NCI-H526 treated with DMSO at 0.1 percent for 48 hours (cell line): Measurements from ENCODE around the gene DYRK1A.

ENCODE experiments used
- DNase-seq: peaks from one replicate; lab custom pipeline; 2025; lab: John Stamatoyannopoulos, UW

DYRK1A gene

DNA sequence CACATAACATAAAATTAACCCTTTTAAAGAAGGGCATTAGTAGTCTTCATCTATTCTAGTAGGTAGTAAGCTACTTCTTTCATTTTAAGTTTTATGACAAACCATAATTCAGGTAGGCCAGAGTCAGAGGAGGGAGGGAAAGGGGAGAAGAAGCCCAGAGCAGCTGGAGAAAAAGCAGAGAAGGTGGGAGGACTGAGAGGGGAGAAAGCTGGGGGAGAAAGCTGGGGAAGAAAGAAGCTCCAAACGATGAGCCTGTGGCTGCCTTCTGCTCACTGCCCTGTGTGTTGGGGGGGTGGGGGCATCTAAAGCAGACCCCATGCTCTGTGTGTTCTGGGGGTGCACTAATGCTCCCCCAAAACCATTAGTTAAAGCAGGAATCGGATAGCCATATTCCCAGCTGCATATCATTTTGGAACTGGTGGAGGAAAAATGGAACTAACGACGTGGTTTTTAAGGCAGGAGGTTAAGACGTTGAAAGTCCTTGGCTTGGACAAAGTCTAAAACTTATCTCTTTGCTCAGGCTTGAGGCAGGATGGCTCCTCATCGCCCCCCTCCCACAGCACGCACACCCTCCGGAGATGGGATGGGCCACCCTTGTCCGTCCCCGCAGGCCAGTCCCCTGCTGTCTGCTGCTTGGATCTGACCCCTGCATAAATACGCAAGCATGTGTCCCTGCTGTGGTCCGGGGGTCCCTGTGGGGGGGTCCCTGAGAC, 184.2 kb downstream of the DYRK1A start:
- no peak for DNase-seq

DNA sequence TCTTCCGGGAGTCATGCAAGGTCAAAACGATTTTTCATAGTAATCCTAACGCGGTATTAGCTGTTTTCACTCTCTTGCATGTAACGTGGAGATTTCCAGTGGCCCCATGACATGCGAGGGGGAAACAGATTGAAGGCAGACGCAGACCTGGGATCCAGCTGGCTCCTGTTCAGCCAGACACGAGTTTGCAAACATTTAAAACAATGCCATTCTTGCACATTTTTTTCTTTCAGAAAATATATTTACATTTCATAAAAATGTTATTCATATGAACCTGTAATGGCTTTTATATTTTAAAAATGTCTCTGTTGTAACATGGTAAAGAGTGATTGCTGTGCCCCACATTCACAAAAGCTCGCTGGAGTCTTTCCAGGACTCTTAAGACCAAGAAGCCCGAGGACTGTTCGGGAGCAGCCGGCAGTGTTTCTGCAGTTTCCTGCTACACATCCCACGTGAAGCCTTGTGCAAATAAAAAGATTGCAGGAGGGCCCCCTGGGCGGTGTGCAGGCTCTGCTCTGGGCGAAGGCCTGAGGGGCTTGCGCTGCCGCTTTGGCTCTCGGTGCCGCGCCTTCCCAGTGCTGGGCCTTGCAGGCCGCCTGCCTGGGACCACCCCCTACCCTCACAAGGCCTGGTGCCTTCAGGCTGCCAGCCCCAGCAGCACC, 184.9 kb downstream of the DYRK1A start:
- no peak for DNase-seq

DNA sequence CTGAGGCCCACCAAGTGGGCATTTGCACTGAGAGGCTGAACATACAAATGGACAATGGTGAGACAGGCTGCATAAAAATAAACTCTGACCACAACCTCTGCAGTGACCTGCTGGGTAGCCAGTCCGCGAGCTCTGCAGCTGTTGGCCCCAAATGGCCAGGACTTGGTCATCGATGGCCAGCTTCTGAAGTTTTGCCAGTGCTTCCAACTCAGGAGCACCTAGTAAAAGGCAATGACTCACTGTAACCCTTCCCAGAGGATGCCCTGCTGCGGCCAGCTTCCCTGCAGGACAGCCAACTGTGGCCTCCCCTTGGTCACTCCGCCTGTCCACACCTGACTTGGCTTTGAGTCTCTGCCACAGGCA, 185.4 kb downstream of the DYRK1A start:
- no peak for DNase-seq

DNA sequence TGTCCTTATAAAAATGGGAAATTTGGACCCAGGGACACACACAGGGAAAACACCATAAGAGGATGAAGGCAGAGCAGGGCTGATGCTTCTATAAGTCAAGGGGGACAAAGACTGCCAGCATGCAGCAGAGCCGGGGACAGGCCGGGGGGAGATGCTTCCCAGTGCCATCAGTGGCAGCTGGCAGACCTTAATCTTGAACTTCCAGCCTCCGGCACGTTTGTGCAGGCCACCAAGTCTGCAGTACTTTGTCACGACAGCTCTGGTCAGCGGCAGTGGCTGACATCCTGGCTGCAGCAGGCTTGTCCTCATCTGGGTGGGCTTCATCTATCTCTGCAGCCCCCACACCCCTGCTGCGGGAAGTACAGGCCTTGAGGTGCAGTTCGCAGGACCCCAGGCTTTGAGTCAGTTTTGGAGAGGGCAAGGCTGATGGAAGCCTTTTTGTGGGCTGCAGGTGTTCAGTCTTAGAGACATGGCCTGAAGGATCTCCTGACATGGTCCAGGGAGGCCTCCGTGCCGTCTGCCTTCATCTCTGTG, 186.0 kb downstream of the DYRK1A start:
- DNase-seq: no peak

DNA sequence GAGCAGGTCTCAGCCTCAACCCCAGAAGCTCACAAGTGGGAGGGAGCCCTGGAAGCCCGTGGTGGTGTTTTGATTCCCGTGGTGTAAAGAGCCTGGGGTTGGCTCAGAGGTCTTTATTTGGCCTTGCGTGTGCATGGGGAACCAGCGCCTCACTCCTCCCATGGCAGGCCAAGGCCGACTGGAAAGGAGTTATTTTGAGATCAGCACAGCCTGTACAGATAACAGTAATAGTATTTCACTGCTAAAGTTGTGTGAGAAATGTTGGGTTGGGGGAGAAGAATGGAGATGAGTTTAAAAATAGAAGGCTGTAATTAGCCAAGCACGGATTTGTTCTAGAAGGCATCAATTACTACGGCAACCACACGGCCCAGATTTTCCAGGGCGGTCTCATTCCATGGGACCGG, 186.5 kb downstream of the DYRK1A start:
- no peak for DNase-seq

DNA sequence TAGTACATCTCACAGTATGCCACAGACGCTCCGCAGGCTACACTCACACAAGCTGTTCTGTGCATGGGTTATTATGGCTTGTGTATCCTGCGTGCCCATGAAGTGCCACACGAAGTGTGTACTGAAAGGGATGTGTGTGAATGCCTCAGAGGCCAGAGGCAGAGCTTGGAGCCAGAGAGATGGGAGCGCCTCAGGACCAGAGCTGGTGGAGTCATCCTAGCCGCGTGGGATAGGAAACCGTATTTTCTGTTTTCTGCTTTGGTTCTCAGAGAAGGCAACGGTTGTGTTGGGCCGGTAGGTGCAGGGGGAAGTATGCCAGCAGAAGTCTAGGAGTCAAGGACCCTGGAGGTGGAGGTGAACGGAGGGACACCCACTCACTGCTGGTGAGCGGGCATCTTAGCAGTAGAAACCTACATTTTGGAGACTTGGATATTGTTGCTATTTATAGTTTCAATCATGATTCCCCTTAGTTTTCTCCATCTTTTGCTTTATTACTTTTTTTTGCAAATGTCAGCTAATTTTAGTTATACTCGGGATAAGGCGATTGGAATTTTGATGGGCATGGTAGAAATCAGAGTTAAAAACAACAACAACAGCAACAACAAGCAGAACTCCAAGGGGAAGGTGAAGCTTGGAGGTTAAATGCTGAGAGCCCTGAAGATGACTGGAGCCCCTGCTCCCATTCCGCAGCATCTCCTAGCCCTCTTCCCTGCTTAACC, 188.2 kb downstream of the DYRK1A start:
- no peak for DNase-seq

DNA sequence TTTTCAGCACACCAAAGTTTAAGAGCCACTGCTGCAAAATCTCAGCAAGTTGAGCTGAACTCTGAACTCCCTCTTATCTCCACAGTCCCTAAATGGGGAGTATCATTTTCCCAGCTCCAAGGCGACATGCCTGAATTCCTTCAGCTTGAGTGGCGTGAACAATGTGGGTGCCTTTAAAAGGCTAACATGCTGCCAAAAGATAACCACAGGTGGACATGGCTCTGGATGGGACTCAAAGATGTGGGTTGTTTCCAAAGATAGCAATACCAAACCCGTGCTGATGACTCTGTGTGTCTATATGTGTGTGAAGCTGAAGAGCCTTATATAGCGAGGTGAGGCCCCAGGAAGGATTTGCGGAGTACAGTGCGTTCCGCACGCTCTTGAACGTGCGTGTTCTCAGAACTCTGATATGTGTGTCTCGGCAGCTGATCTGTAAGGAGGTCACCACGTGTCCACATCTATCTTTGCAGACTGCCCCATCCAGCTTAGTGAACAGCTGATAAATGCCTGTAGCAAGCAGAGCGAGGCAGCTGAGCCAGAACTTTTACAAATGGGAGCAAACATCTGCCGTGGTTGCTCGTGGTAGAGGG, 189.2 kb downstream of the DYRK1A start:
- no peak for DNase-seq

DNA sequence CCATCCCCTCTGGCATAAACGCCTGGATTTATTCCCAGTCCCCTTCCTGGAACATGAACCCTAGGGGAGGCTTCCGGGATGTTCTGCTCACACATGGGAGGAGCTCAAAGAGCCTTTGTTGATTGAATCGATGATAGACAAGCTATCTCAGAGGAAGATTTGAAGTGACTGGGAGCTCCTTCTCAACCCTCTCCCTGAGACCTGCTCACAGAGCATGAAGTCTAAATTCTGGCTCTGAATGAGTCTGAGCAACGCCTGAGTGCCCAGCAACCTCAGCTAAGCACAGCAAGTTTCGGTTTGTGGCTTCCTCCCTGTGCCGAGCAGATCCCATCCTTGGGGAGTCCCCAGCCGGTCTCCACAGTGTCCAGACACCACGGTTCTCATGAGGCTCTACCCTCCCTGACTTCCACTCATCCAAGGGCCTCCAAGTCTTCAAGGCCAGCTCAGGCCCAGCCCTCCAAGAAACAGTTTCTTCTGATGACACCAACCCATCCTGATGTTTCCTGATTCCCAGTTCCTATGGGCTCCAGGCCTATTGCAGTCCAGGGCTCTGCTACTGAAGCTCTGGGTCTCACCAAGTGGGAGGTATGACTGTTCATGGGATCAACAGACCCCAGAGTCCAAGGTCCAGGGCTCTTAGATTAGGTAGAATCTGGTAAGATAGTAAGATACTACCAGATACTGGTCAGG, 190.8 kb downstream of the DYRK1A start:
- DNase-seq: no peak

DNA sequence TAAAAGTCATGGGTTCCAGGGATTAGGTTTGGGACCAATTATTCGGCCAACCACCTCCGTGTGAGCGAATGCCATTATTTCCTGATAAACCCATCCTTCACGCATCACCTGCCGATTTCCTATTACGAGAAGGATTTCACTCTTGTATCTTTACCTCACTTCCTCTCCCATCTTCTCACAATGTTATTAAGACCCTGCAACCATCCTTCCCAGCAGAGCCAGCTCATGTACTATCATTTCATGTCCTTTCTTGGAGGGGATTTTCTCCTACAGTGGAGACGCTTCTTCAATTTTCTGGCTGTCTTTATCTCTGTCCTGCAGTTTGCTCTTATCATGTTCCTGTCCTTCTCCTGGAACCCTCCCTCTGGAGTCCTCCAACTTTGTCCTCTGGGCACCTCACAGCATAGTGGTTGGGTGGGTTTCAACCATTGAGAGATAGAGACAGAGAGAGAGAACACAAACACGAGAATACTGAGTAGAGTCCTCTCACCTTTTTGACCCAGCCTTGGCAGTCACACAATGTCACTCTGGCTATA, 192.2 kb downstream of the DYRK1A start:
- no peak for DNase-seq

DNA sequence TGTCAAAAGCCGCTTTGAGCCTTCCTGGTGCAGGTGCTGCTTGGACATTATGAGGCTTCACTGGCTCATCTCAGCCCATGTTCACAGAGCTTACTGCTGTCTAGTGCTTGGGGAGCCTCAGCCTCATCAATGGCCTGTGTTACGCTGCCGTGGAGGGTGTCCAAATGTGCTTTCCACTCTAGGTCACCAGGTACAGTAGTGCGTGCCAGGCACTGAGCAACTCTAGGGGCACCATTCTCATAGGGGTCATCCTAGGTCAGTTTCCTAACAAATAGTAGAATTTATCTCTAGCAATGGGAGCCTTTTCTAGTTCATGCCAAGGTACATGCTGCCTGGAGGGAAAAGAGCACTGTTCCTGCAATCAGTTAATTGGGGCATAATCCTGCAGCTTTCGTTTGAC, 193.8 kb downstream of the DYRK1A start:
- no peak for DNase-seq

DNA sequence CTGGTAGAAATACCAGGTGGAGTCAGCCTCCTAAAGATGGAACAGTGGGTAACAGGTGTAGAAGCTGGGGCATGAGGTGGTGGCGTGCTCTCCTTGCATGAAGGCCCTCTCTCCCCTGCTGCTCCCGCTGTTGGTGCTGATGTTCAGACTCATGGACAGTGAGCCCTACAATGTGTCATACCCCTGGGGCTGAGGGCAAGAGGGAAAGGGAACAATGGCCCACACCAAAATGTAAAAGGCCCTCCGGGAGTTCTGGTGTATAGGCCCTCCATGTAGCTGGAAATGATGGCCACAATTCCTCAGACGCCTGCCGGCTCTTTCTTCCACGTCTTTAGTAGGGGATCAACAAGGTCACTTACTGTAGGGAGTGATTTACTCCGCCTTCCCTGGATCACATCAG, 194.9 kb downstream of the DYRK1A start:
- no peak for DNase-seq

DNA sequence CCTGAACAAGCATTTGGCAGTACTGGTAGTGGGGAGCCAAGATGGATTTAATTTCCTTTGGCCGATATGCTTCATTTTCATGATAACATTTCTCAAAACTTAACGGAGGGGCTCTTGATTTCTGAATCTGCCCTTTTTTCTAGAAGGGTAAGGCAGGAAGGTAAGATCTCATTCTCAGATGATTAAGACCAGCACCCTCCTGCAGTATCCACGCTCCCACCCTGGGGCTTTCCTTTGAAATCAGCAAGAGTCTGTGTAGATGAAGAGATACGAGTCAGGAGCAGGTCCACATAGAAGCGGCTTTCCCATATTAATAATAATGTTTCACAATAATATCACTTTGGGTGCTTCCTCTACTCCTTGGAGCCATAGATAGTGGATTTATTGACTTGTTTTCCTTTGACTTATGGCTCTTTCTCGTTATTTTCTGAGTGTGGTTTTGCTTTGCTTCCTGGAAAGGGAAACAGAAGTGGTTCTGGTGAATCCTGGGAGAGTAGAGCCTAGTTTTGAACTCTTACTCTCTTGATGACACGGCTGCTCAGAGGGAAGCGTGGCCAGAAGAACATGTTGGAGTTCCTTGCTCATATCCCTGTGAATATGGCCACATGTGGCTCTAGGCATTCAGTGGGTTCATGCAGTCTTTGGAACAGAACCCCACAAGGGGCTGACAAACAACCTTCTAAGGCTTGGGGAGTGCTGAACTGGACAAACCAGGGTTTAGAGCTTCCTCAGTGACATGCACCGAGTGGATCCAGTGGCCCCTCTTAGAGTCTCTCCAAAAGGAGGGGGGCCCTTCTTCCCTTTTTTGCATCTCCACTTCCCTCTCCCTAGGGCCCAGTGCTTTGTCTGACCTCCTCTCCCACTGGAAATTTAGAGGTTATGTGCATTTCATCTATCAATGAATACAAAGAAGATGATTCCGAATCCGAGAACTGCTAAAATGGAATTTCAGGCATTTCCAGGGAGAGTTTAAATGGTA, 195.7 kb downstream of the DYRK1A start:
- DNase-seq: no peak

DNA sequence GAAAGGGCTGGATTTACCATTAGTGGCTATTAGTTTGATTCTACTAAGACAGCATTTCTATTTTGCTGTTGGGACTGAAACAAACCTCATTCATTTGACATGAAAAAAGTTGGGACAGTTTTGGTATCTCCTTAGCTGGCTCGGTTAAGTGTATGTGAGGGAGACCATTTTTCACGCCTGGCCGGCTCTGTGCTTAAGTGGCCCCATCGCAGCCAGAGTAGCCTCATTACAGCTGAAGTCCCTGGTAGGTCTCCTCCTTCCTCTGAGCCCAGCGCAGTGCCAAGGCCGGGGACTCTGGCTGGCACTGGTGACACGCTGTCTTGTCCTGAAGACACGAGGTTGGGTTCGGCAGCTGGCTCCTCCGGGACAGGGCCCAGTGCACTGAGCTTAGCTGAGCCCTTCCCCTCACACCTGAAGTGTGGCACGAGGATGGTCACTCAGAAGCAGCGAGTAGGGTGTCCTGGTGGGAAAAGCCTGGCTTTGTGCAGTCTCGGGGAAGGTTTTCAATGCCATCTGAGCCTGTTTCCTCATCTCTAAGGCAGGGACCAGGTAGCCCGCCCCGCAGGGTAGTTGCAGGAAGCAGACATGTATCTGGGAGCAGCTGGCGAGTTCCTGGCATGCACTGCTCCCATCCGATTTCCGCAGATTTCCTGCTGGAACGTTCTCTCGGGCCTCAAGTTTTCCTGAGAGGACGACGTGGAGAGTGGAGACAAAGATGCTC, 196.5 kb downstream of the DYRK1A start:
- no peak for DNase-seq

DNA sequence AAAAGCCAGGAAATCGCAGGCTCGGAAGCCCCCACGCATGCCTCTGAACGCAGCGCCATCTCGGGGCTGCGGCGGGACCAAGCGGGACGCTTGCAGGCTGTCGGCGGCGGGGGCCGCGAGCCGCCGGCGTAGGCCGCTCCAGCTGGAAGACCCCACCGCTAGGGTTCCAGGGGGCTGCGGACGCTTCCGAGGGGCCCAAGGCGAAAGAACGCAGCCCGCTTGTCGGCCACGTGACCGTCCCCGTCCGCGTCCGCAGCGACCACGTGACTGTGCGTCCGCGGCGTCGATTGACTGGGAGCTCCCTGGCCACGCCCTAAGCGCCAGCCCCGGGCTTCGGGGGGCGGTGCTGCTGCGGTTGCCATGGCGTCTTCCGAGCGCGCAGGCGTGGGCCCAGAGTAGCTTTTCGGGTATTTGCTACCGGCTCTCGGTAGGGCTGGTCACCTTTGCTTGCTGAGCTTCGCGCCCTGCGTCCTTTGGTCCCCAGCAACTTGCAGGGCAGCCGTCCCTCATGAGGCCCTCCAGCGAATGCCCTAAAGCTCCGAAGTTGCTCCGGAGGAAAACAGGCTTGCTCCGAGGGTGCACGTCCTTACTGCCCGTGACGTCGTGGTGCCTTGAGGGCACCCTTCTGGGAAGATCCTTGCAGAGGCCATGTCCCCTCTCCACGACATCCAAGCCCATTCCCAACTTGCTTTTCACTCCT, 197.2 kb downstream of the DYRK1A start:
- DNase-seq: peak; percentile 87

DNA sequence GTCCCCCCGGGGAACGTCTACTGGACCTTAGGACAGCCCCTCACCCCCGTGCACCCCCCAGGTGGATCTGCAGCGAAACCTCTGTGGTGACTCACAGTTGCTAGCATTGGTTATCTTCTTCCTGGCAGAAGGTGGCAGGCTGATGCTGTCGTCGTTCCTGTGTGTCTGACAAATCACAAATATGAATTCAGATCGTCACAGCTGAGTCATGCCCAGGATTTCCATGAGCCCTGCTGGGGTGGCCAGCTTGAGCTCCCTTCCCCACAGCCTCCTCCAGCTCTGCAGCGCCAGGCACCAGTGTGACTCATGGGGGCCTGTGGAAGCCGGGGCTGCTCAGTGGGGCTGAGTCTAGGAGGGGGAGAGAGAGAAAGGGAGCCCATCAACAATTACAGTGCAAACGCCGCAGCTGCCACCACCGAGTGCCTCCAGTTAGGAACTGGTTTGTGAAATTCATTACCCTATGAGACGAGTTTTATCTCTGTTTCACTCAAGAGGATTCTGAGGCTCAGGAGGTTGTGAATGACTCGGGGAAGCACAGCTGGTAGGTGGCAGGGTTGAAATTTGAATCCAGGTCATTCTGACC, 197.9 kb downstream of the DYRK1A start:
- DNase-seq: peak; percentile 52

DNA sequence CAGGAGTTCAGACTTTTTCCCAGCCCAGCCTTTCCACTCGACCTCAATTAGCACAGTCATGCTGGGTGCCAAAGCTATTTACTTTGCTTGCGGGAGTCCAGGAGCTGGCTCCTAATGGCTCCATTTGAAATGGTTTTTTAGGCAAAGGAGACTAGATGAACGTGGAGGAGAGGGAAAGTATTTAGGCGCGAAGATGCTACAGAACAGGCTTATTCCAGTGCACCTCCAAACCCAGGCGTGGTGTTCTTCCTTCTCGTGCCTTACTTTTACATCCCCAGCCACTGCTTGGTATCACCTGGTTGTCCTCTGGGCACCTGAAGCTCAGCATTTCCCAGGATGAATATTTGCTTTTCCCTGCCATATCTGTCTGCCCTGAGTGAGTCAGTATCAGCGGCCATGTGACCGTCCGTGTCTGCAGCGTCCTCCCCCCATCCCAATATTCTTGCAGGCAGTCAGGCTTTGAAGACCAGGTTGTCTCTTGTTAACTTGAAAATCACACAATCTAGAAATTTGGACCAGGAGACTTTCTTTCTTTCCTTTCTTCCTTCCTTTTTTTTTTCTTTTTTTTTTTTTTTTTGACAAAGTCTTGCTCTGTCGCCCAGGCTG, 198.5 kb downstream of the DYRK1A start:
- no peak for DNase-seq

DNA sequence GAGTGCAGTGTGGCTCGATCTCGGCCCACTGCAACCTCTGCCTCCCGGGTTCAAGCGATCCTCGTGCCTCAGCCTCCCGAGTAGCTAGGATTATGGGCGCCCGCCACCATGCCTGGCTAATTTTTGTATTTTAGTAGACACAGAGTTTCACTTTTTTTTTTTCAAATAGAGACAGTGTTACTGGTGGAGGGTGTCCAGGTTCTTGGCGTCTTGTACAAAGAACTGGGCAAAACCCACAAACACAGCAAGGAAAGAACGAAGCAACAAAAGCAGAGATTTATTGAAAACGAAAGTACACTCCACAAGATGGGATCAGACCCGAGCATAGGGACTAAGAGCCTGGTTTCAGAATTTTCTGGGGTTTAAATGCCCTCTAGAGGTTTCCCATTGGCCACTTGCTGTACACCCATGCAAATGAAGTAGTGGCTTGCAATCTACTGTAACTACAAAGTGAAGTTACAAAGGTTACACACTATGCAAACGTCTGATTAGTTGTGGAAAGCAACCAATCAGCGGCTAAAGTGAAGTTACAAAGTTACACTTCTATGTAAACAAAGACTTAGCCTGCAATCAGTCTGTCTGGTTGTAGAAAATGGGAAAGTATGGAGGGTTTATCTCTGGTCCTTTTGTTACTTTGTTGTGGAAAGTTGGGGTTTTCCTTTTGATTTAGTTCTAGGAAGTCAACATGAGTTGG, 199.1 kb downstream of the DYRK1A start:
- peak; percentile 4 for DNase-seq
